Kidney epithelial cell (primary cell): Measurements from ENCODE around the gene SH3RF2. TPM values are rescaled to one million over a fixed set of nuclear protein-coding genes. Genes with fewer than 3 reads are reported as not detected.
"Not testable (repeated sequence)": the region's sequence is repeated elsewhere in the genome, so short reads cannot be mapped to it uniquely, and the experiment has no call there.

Source experiments
- DNase-seq: peaks from one replicate; pipeline ENCODE4 v3.0.0-alpha.2; 2010; ENCODE audit warnings: low read depth
- H3K27me3 ChIP-seq: 2 replicates; pipeline ENCODE4 v1.6.0; 2011; ENCODE audit warnings: low read length; ENCODE audit not compliant: control insufficient read depth, insufficient read depth
- H3K36me3 ChIP-seq: 2 replicates; pipeline ENCODE4 v1.5.1; 2011; ENCODE audit warnings: low read length; ENCODE audit not compliant: control insufficient read depth, insufficient read depth
- H3K4me3 ChIP-seq: 2 replicates; pipeline ENCODE4 v1.5.1; 2011; ENCODE audit warnings: low read depth, mild to moderate bottlenecking, control low read depth, low read length
- CTCF ChIP-seq: IDR thresholded peaks from 2 replicates; pipeline ENCODE4 v1.5.1; 2011; ENCODE audit warnings: mild to moderate bottlenecking, moderate library complexity, low read length, control low read depth, inconsistent platforms; ENCODE audit not compliant: insufficient read depth, poor library complexity, severe bottlenecking
- total RNA-seq: library from RNA; depleted of rRNA; stranded (reverse); fragments of >200 nt; gene quantifications from 2 replicates; pipeline ENCODE4 v1.2.3, GENCODE V29; 2015

SH3RF2 gene
- total RNA-seq, 1 donor from 2014 or later: 10.3 TPM

- TF ChIP-seq CTCF: no peak
- Histone ChIP-seq H3K36me3 (no peaks in the 10 kb centered on the region), H3K4me3 (no peak overlapping the region), H3K27me3 (no peaks in the 10 kb centered on the region)
- DNase-seq: no peak
These were observed 16.8 kb downstream of the SH3RF2 start for GRCh38 chr5:145953202-145953601.

- H3K4me3 ChIP-seq, H3K27me3 ChIP-seq, DNase-seq, H3K36me3 ChIP-seq: not testable (repeated sequence)
These were observed 17.8 kb downstream of the SH3RF2 start for GRCh38 chr5:145954140-145954539.

- no peak for TF ChIP-seq CTCF
- H3K27me3 ChIP-seq: no peaks in the 10 kb centered on the region
- H3K4me3 ChIP-seq: no peak overlapping the region
- DNase-seq: no peak
- no peaks in the 10 kb centered on the region for H3K36me3 ChIP-seq
These were observed 21.0 kb downstream of the SH3RF2 start for GRCh38 chr5:145957388-145957787.

- Histone ChIP-seq H3K27me3 (no peaks in the 10 kb centered on the region), H3K4me3 (no peak overlapping the region), H3K36me3 (no peaks in the 10 kb centered on the region)
- DNase-seq: no peak
- no peak for TF ChIP-seq CTCF
These were observed 22.1 kb downstream of the SH3RF2 start for GRCh38 chr5:145958436-145958835.

GRCh38 chr5:145960166-145960565, 23.8 kb downstream of the SH3RF2 start:
- no peak for DNase-seq
- Histone ChIP-seq H3K36me3 (no peaks in the 10 kb centered on the region), H3K27me3 (no peaks in the 10 kb centered on the region), H3K4me3 (no peak overlapping the region)
- no peak for TF ChIP-seq CTCF

GRCh38 chr5:145960848-145961600, 24.6 kb downstream of the SH3RF2 start:
- Histone ChIP-seq H3K27me3 (no peaks in the 10 kb centered on the region), H3K4me3 (no peak overlapping the region), H3K36me3 (no peaks in the 10 kb centered on the region)
- DNase-seq: no peak
- no peak for TF ChIP-seq CTCF
